Hippocampal formation (tissue), 2 donors: ENCODE measurements around the gene NKG7.
"Not testable (repeated sequence)": the region's sequence is repeated elsewhere in the genome, so short reads cannot be mapped to it uniquely, and the experiment has no call there.

Experiments used
- DNase-seq, 2 donors: peaks; one replicate each; lab custom pipeline; 2025; lab: John Stamatoyannopoulos, UW

Gene NKG7, protein sequence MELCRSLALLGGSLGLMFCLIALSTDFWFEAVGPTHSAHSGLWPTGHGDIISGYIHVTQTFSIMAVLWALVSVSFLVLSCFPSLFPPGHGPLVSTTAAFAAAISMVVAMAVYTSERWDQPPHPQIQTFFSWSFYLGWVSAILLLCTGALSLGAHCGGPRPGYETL

DNA sequence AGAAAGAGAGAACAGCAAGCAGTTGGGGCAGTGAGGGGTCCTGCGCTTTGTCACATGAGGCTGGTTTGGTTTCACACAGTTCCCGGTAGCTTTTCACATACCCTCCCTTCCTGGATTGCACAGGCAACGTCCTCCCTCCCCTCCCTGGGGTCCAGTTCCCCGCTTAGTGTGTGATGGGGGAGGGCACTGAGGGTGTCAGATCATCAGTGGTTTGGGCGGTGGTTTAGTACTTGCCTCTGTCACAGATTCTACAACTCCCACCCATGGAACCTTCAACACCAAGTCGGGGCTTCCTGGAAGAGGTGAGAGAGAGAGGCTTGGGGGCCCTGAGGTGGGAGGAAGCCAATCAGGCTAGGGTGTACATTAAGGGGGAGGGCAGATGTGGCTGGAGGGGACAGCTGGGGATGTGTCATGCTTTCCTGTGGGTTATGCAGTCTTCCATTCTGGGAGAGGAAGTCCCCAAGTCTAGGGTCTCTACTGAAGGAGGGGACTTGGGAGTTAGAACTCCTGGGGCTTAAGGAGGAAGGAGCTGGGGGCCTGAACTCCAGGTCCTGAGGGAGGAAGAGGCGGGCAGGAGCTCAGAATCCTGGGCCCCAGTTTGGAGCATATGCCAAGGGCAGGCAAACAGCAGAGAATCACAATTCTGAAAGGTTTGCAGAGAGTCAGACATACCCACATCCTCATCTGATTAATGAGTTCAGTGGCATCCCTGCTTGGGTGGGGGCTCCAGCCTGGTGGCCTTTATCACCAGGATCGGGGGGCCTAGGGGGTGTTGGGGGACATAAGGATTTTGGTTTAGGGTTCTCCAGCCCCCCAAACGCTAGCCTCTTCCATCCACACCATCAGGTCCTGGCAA, at the start of gene NKG7:
Gene NKG7, minus strand, starts transcription at position 6 of the 856 bp plus-strand sequence. CDS start 119 bp downstream, outside the sequence.
- DNase-seq = no peak

DNA sequence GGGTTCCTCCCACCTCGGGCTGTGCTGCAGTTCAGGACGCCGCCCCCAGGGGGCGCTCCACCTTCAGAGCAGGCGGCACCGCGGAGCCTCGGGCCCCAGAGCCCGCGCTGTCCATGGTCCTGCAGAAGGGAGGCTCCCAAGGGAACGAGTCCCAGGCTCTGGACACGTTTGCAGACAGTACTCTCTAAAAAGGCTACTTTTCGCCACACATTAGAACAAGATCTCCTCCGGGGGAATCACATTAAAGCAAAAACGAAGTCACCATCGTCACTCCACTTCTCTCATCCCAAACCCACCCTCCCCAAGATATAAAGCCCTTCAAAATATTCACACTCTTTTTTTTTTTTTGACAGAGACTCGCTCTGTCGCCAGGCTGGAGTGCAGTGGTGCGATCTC, 49.6 kb upstream of the NKG7 start:
- DNase-seq = peak in 1 of 2 donors; percentile 40

DNA sequence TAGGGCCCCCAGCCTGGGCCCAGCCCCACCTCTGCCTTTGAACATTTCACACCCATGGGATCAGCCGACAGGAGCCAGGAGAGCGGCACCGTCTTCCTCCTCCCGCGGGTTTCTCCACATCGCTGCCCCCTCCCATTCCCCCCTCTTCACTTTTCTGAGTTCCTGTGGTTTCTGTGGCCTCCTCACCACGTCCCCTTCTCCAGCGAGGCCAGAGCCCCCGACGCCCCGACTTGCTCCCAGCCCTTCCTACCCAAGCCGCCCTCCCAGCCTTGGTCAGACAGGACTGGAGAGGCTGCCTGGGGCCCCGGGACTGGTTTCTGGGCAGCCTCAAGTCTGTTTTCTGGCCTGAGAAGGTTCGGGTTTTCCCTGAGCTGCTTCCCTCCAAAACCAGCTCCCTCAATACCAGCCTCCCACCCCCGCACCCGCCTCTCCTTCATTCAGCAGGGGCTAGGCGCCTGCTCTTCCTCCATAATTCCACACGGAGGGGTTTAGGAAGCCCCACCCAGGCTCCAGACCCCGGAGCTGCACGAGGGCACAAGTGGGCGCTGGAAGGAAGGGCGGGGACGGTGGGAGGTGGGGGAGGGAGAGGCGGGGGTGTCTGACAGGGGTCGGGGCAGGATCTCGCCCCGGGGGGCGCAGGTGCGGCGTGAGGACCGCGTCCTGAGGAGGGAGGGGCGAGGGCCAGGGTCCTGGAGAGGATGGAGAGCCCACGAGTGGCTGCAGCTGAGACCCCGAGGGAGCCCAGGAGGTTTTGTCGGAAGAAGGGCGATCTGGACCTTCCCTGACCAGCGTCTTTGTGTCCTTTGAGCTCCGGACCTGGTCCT, 49.0 kb upstream of the NKG7 start:
- no peak for DNase-seq

DNA sequence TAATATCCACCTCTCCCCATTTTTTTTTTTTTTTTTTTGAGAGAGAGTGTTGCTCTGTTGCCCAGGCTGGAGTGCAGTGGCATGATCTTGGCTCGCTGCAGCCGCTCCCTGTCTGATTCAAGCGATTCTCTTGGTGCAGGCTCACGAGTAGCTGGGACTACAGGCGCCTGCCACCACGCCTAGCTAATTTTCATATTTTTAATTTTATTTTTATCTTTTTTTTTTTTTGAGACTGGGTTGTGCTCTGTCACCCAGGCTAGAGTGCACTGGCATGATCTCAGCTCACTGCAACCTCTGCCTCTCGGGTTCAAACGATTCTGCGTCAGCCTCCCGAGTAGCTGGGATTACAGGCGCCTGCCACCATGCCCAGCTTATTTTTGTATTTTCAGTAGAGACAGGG, 48.1 kb upstream of the NKG7 start:
- DNase-seq = not testable (repeated sequence)

DNA sequence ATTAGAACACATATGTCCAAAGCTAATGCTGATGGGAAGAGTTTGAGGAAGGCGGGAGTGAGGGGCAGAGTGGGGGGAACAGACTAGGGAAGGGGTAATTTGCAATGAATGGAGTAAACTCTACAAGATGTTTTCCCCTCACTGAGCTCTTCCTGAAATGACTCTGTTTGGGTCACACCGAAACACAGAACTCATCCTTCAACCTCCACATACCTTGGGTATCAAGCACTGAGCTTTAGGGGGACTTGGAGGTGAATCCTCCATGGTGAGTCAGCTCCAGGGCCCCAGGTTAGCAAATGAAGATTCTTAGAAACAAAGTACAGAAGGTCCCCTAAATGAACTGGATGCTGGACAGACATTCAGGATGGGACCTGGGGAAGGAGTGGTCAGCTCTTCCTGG, 46.3 kb upstream of the NKG7 start:
- no peak for DNase-seq

DNA sequence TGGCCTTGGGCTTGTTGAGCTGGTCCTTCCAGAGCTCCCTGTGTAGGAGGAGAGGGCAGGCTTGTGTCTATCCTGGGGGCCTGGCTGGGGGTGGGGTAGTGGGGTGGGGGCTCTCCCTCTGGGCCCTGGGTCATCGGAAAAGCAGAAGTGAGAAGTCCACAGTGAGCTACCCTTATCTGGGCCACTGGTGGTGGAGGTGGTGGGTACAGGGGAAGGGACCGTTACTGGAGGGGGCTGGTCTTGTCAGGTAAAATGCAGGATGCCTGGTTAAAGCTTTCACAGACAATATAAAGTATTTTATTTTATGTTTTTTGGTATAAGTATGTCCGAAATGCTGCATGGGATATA, 45.3 kb upstream of the NKG7 start:
- no peak for DNase-seq

GRCh38 chr19:51417107-51417809, 44.8 kb upstream of the NKG7 start, which contains the start of gene SIGLEC10:
TSS of gene SIGLEC10 (minus strand) at chr19:51417642. CDS start at chr19:51417581, 61 bp downstream.
- peak in 1 of 2 donors; percentile 36 for DNase-seq

- DNase-seq = not testable (repeated sequence)
Observed at GRCh38 chr19:51416422-51416821, 44.0 kb upstream of the NKG7 start.

- DNase-seq = no peak
Observed at GRCh38 chr19:51415187-51415586, 42.7 kb upstream of the NKG7 start.

DNA sequence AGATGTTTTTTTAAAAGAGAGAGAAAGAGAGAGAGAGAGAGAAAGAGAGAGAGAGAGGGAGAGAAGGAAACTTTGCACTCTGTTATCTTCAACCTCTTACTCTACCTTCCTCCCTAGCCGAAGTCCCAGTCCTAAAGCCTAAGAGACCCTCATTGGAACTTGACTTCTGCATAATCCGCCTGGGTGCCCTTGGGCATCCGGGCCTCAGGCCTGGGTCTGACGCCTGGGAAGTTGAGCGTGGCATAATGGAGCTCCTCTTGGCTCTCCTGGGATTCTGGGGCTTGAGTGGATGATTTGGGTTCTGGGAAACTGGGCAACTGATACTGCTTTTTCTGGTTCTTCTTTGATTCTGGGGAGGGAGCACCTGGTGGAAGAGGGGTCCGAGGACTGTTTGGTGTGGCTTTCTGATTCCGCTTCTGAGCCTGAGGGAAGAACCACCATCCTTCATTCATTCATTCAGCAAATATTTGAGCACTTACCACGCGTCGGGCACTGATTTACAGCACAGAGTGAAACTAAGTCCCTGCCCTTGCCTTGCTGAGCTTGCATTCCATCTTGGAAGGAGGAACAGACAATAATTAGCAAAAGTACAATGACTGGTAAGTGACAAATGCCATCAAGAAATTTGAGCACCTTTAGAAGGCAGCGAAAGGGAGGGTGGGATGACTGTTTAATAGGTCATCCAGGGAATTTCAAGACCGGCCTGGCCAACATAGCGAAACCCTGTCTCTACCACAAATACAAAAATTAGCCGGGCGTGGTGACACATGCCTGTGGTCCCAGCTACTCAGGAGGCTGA, 38.7 kb upstream of the NKG7 start:
- no peak for DNase-seq

DNA sequence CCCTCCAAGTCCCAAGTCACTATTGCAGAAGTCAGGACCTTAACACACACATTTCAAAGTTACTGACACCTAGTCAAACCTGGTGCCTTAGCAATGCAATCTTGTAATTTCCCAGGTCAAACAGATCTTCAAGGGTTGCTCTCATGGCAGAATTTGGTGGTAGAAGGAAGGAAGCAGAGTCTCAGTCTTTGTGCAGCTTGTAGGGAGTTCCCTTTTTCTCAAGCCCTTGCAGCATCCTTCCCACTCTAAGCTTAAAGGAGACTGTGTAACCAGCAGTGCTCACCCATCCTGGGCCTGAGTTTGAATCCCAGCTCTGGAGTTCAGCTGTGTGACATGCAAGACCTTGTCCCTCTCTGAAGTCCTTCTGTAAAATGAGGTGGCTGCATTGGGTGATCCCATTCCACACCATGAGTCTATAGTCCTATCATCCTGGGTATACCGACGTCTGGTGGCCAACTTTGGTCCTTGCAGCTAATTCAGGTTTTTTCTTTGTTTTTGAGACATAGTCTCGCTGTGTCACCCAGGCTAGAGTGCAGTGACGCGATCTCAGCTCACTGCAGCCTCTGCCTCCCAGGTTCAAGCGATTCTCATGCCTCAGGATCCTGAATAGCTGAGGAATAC, 35.2 kb upstream of the NKG7 start:
- DNase-seq = no peak

- DNase-seq = no peak
Observed at GRCh38 chr19:51402117-51402516, 29.7 kb upstream of the NKG7 start.

- not testable (repeated sequence) for DNase-seq
Observed at GRCh38 chr19:51399936-51400335, 27.5 kb upstream of the NKG7 start.

GRCh38 chr19:51399231-51399630, 26.8 kb upstream of the NKG7 start:
- DNase-seq = no peak

DNA sequence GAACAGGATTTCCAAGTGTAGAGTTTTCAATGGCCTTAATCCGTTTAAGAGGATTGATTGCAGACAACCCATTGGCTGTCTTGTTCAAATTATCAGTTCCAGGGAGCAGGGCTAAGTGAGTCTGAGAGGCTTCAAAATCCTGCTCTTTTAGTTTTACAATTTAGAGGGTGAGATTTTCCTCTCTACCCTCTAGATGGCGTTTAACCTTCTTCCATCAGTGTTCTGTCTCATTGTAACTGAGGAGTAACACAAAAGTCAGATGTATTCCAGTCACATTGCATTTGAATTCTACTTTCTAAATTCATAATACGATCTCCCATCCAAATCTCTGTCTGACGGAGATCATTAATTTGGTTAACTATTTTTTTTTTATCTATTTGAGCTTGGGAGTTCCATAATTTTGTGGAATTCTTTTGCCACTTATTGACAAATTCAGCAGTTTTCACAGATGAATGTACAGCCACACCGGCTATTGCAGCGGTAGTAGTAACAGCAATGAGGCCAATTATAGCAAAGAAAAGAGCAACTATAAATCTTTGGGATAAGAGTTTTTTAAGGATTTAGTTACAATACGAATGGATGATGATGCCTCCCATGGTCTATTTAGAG, 25.7 kb upstream of the NKG7 start:
- peak in 1 of 2 donors; percentile 50 for DNase-seq

GRCh38 chr19:51397453-51397852, 25.0 kb upstream of the NKG7 start:
- not testable (repeated sequence) for DNase-seq

GRCh38 chr19:51396175-51396574, 23.7 kb upstream of the NKG7 start:
- DNase-seq = no peak

GRCh38 chr19:51394050-51394836, 21.8 kb upstream of the NKG7 start:
- peak; percentile 85 to 92 for DNase-seq

DNA sequence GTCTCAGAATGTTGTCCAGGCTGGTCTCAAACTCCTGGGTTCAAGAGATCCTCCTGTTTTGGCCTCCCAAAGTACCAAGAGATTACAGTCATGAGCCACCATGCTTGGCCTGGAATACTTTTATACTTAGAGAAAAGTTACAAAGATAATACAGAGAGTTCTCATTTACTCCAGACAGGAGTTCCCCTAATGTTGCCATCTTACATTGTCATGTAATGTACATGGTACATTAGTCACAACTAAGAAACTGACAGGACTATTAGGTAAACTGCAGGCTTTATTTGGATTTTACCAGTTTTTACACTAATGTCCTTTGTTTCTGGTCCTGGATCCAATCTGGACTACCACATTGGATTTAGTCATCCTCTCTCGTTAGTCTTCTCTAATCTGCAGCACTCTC, 20.2 kb upstream of the NKG7 start:
- no peak for DNase-seq
